DMS 273 (cell line): ENCODE results near the gene PAX5.

ENCODE experiments used
- DNase-seq: peaks from one replicate; lab custom pipeline; 2025; ENCODE audit not compliant: unreplicated experiment; lab: John Stamatoyannopoulos, UW

The PAX5 gene

GRCh38 chr9:36839131-36839885 lies 194.8 kb downstream of the PAX5 start:
- DNase-seq: no peak

- DNase-seq: no peak
These were observed 196.3 kb downstream of the PAX5 start for GRCh38 chr9:36837431-36838405.

GRCh38 chr9:36836486-36836885 lies 197.6 kb downstream of the PAX5 start:
- no peak for DNase-seq

GRCh38 chr9:36835271-36835996 lies 198.6 kb downstream of the PAX5 start:
- no peak for DNase-seq

- no peak for DNase-seq
These were observed 199.3 kb downstream of the PAX5 start for GRCh38 chr9:36834736-36835135.

- DNase-seq: peak; percentile 30
These were observed 200.1 kb downstream of the PAX5 start for GRCh38 chr9:36833954-36834353.

GRCh38 chr9:36832164-36832795 lies 201.8 kb downstream of the PAX5 start:
- peak; percentile 22 for DNase-seq

GRCh38 chr9:36831381-36832161 lies 202.5 kb downstream of the PAX5 start:
- DNase-seq: no peak

GRCh38 chr9:36828611-36829013 lies 205.5 kb downstream of the PAX5 start:
- DNase-seq: no peak

GRCh38 chr9:36827593-36827992 lies 206.5 kb downstream of the PAX5 start:
- DNase-seq: no peak

GRCh38 chr9:36826581-36826980 lies 207.5 kb downstream of the PAX5 start:
- DNase-seq: no peak

- DNase-seq: no peak
These were observed 208.9 kb downstream of the PAX5 start for GRCh38 chr9:36825179-36825578.

GRCh38 chr9:36823934-36824333 lies 210.1 kb downstream of the PAX5 start:
- DNase-seq: no peak

- DNase-seq: no peak
These were observed 210.6 kb downstream of the PAX5 start for GRCh38 chr9:36823466-36823865.

- no peak for DNase-seq
These were observed 211.9 kb downstream of the PAX5 start for GRCh38 chr9:36822201-36822600.

- DNase-seq: no peak
These were observed 213.6 kb downstream of the PAX5 start for GRCh38 chr9:36820392-36820861.

GRCh38 chr9:36818965-36819870 lies 214.8 kb downstream of the PAX5 start:
- DNase-seq: no peak

GRCh38 chr9:36818242-36818938 lies 215.7 kb downstream of the PAX5 start:
- peak; percentile 43 for DNase-seq
